ENCODE results near the gene SLC16A7.

GRCh38 chr12:59668674-59669073 lies 72.8 kb downstream of the SLC16A7 start:
- TF ChIP-seq CTCF (IDR thresholded peaks at IDR 0.05) (no peak), POLR2A (IDR thresholded peaks at IDR 0.05) (no peak)
